Gastroesophageal sphincter (tissue), 4 donors: ENCODE data around the gene NAT9. TPM values are rescaled to one million over a fixed set of nuclear protein-coding genes. Genes with fewer than 3 reads are reported as not detected.

Experiments
- ATAC-seq: fragments of 150-250 bp; one replicate; pipeline ENCODE4 v1.9.1; 2016; ENCODE audit warnings: mild to moderate bottlenecking, moderate library complexity
- H3K27ac ChIP-seq, 4 donors: fragments of 200-600 bp; sonication (generic) in 3 of 4; 1 replicate in 3 of 4; 2 replicates in 1 of 4; pipeline ENCODE4 v1.5.1; 2016 to 2019
- H3K27me3 ChIP-seq: fragments of 200-600 bp; sonication (generic); one replicate; pipeline ENCODE4 v1.5.1; 2019
- H3K36me3 ChIP-seq, 2 donors: fragments of 200-600 bp; sonication (generic); one replicate each; pipeline ENCODE4 v1.5.1; 2019; ENCODE audit warnings: control low read depth in 1 of 2
- H3K4me1 ChIP-seq, 3 donors: fragments of 200-600 bp; sonication (generic); 1 replicate in 2 of 3; 2 replicates in 1 of 3; pipeline ENCODE4 v1.5.1; 2016 to 2019; ENCODE audit warnings: control low read depth in 2 of 3
- H3K4me3 ChIP-seq, 2 donors: fragments of 200-600 bp; sonication (generic); one replicate each; pipeline ENCODE4 v1.5.1; 2019; ENCODE audit warnings: mild to moderate bottlenecking in 1 of 2, moderate library complexity in 1 of 2
- H3K9me3 ChIP-seq, 3 donors: fragments of 200-600 bp; sonication (generic); one replicate each; pipeline ENCODE4 v1.5.1; 2017 to 2019; ENCODE audit warnings: control low read depth in 2 of 3
- EP300 ChIP-seq: sonication (generic); formaldehyde crosslinking; IDR thresholded peaks from one replicate; pipeline ENCODE4 v1.6.1; 2017; ENCODE audit warnings: antibody characterized with exemption, mild to moderate bottlenecking
- POLR2A ChIP-seq, 2 donors: fragments of 450-650 bp; IDR thresholded peaks; one replicate each; pipeline ENCODE4 v1.6.1; 2017; ENCODE audit warnings: antibody characterized with exemption in 2 of 2, mild to moderate bottlenecking in 2 of 2, moderate library complexity in 1 of 2
- POLR2AphosphoS5 ChIP-seq: sonication (generic); formaldehyde crosslinking; IDR thresholded peaks from one replicate; pipeline ENCODE4 v1.6.1; 2017; ENCODE audit warnings: antibody characterized with exemption
- WGBS, 2 donors: methylation state at CpG; one replicate each; pipeline ENCODE4 v1.1.5; 2018; ENCODE audit warnings: low coverage in 1 of 2; 5-methylcytosine and 5-hydroxymethylcytosine counted together
- total RNA-seq, 4 donors: library from RNA; depleted of rRNA; stranded (reverse); fragments of >200 nt; gene quantifications; one replicate each; pipeline ENCODE4 v1.1.0, GENCODE V29; 2016
- TF ChIP-seq, protein P1 (sequence below), 4 experiments: fragments of 200-600 bp in 2 of 4; fragments of 450-650 bp in 2 of 4; sonication (generic) in 1 of 4; IDR thresholded peaks; one replicate each; pipeline ENCODE4 v1.5.1; 2017 to 2019; ENCODE audit warnings: antibody characterized with exemption in 4 of 4, mild to moderate bottlenecking in 2 of 4, moderate library complexity in 2 of 4

The NAT9 gene
- total RNA-seq, 4 donors from 2014 or later: 21.7 to 34.7 (median 26.3) TPM

- no peak for TF ChIP-seq EP300
- TF ChIP-seq POLR2AphosphoS5: no peak
- TF ChIP-seq, protein P1, sequence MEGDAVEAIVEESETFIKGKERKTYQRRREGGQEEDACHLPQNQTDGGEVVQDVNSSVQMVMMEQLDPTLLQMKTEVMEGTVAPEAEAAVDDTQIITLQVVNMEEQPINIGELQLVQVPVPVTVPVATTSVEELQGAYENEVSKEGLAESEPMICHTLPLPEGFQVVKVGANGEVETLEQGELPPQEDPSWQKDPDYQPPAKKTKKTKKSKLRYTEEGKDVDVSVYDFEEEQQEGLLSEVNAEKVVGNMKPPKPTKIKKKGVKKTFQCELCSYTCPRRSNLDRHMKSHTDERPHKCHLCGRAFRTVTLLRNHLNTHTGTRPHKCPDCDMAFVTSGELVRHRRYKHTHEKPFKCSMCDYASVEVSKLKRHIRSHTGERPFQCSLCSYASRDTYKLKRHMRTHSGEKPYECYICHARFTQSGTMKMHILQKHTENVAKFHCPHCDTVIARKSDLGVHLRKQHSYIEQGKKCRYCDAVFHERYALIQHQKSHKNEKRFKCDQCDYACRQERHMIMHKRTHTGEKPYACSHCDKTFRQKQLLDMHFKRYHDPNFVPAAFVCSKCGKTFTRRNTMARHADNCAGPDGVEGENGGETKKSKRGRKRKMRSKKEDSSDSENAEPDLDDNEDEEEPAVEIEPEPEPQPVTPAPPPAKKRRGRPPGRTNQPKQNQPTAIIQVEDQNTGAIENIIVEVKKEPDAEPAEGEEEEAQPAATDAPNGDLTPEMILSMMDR (IDR thresholded peaks at IDR 0.05): no peak
- TF ChIP-seq POLR2A (IDR thresholded peaks at IDR 0.05): no peak
- H3K4me3 ChIP-seq: no peak overlapping the region
- peaks cover 0 to 88% of the 10 kb centered on the region in 2 donors for H3K36me3 ChIP-seq
- H3K27ac ChIP-seq: no peak overlapping the region
- ATAC-seq: no peak
- 70% methylated on average over 5 of the region's 8 CpGs; no CpG with 5 or more reads in 1 of the 2 donors for WGBS, 2 donors
- H3K9me3 ChIP-seq: no peaks in the 10 kb centered on the region
- no peaks in the 10 kb centered on the region for H3K4me1 ChIP-seq
- no peaks in the 10 kb centered on the region for H3K27me3 ChIP-seq
Observed at GRCh38 chr17:74801896-74802295, 25.8 kb upstream of the NAT9 start.

GRCh38 chr17:74800531-74800930 is 24.4 kb upstream of the NAT9 start:
- no peaks in the 10 kb centered on the region for H3K9me3 ChIP-seq
- no peaks in the 10 kb centered on the region for H3K4me1 ChIP-seq
- no peak for ATAC-seq
- no peaks in the 10 kb centered on the region for H3K27me3 ChIP-seq
- no peak overlapping the region for H3K27ac ChIP-seq
- no peak overlapping the region for H3K4me3 ChIP-seq
- H3K36me3 ChIP-seq: peaks cover 0 to 95% of the 10 kb centered on the region in 2 donors
- 83% methylated on average over 1 of the region's 7 CpGs; no CpG with 5 or more reads in 1 of the 2 donors for WGBS, 2 donors
- TF ChIP-seq, protein P1 (IDR thresholded peaks at IDR 0.05): no peak
- TF ChIP-seq POLR2AphosphoS5 (no peak), EP300 (no peak), POLR2A (IDR thresholded peaks at IDR 0.05) (no peak)

DNA sequence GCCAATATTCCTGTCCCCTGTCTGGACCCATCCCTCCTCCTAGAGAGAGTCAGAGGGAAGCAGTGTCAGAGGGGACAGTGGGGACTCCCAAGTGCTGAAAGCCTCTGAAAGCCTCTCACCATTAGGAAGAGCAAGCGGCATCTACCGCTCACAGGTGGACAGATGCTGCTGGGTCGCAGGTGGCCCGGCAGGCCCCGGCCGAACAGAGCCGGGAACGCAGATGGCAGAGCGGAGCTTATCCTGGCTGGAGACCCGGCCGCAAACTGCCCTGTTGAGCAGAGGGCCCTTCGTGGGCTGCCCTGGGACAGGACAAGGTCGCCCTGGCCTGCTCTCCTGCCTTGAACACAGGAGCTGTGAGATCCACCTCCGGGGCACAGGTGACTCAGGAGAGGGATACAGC is 23.0 kb upstream of the NAT9 start:
- no peak overlapping the region for H3K4me3 ChIP-seq
- H3K27ac ChIP-seq: no peak overlapping the region
- no peaks in the 10 kb centered on the region for H3K9me3 ChIP-seq
- WGBS, 2 donors: no CpG with 5 or more reads among the region's 14 CpGs
- H3K36me3 ChIP-seq: peaks cover 0 to 95% of the 10 kb centered on the region in 2 donors
- TF ChIP-seq POLR2A (IDR thresholded peaks at IDR 0.05) (no peak), EP300 (no peak), POLR2AphosphoS5 (no peak)
- TF ChIP-seq, protein P1 (IDR thresholded peaks at IDR 0.05): no peak
- H3K4me1 ChIP-seq: no peaks in the 10 kb centered on the region
- ATAC-seq: no peak
- H3K27me3 ChIP-seq: no peaks in the 10 kb centered on the region

DNA sequence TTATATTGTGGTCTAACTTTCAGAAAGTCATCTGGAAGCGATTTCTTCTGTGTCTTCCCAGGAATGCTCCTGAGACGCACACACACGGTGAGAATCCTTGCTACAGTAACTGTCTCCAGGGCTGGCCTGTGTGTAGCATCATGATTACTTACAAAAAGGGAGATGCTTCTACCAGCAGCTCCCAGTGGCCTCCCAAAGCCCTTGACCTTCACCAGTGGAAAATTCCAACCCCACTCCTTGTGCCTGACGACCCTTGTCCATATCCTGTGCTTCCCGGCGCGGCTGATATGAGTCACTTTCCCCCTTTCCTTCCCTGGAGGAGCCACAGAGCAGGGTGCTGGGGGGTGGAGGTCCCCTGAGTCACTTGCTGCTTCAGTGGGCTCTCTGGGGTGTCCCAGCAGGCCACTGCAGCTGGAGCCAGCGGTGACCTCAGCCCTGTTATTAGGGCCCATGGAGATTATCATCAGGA is 22.1 kb upstream of the NAT9 start:
- 60 to 89% methylated on average over 4 to 7 of the region's 8 CpGs for WGBS, 2 donors
- H3K36me3 ChIP-seq: peaks cover 0 to 95% of the 10 kb centered on the region in 2 donors
- H3K27me3 ChIP-seq: no peaks in the 10 kb centered on the region
- ATAC-seq: no peak
- no peaks in the 10 kb centered on the region for H3K9me3 ChIP-seq
- H3K4me1 ChIP-seq: no peaks in the 10 kb centered on the region
- H3K27ac ChIP-seq: no peak overlapping the region
- TF ChIP-seq POLR2A (IDR thresholded peaks at IDR 0.05) (no peak), POLR2AphosphoS5 (no peak), EP300 (no peak)
- TF ChIP-seq, protein P1 (IDR thresholded peaks at IDR 0.05): no peak
- no peak overlapping the region for H3K4me3 ChIP-seq

DNA sequence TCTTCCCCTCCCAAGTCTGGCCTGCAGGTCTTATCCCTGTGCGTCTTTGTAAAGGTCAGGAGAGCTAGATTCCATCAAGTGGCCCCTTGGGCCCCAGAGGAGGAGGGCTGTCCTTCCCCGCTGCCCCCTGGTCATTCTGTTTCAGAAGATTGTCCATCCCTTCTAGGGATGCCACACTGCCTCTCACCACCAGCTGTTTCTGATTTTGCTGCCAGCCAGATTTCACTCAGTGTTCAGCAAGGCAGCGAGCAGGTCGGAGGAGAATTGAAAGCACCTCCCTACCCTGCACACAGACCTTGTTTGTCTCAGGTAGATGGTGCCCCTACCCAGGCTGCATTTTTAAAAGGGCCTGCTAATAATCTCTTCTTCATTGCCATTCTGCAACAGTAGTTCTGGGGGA is 21.7 kb upstream of the NAT9 start:
- Histone ChIP-seq H3K4me1 (no peaks in the 10 kb centered on the region), H3K36me3 (peaks cover 0 to 97% of the 10 kb centered on the region in 2 donors), H3K9me3 (no peaks in the 10 kb centered on the region), H3K27me3 (no peaks in the 10 kb centered on the region), H3K27ac (no peak overlapping the region), H3K4me3 (no peak overlapping the region)
- no peak for TF ChIP-seq EP300
- no peak for ATAC-seq
- WGBS, 2 donors: 95% methylated on average over 3 of the region's 4 CpGs; no CpG with 5 or more reads in 1 of the 2 donors
